ENCODE results near the gene ZNF575.

ZNF575 gene

GRCh38 chr19:43527860-43528622 lies 4.9 kb upstream of the ZNF575 start:
- no peak for TF ChIP-seq EGR1 (IDR thresholded peaks at IDR 0.05)
- no peak for TF ChIP-seq TCF12 (IDR thresholded peaks at IDR 0.05; ENCODE audit: low read depth)
- TF ChIP-seq NFIC (IDR thresholded peaks at IDR 0.05) = no peak
- no peak for TF ChIP-seq TEAD4 (IDR thresholded peaks at IDR 0.05)
- TF ChIP-seq USF1 (IDR thresholded peaks at IDR 0.05) = no peak
- no peak for TF ChIP-seq FOXM1 (IDR thresholded peaks at IDR 0.05; ENCODE audit: borderline replicate concordance, low read depth)
- TF ChIP-seq CREB1 (IDR thresholded peaks at IDR 0.05; ENCODE audit: low read depth) = no peak
- TF ChIP-seq, protein P1, sequence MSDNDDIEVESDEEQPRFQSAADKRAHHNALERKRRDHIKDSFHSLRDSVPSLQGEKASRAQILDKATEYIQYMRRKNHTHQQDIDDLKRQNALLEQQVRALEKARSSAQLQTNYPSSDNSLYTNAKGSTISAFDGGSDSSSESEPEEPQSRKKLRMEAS (IDR thresholded peaks at IDR 0.05) = no peak
- no peak for TF ChIP-seq CEBPB (IDR thresholded peaks at IDR 0.05)
- no peak for TF ChIP-seq ZBTB7A (IDR thresholded peaks at IDR 0.05; ENCODE audit: low read depth)
- TF ChIP-seq REST (IDR thresholded peaks at IDR 0.05; ENCODE audit: low read depth) = no peak
- no peak for TF ChIP-seq YY1 (IDR thresholded peaks at IDR 0.05; ENCODE audit: low read depth)

DNA sequence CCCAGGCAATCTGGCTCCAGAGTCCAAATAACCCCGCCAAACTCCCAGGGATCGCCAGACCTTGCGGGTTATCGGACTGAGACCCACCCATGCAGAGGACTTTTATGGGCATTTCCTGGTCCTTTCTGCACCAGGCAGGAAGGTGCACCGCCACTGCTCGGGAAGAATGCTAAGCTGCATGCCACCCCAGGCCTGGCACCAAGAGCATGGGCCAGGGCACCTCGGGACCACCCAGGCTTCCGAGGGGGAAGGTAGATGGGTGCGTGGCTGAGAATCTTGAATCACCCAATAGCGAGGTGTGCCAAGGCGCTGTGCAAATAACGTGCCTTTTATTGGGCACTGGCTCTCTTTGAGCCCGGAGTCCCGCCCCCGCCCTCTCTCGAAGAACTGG lies 422 bp upstream of the ZNF575 start:
- TF ChIP-seq TEAD4 (IDR thresholded peaks at IDR 0.05) (peak; percentile 32), REST (IDR thresholded peaks at IDR 0.05; ENCODE audit: low read depth) (no peak), NFIC (IDR thresholded peaks at IDR 0.05) (no peak), TAF1 (IDR thresholded peaks at IDR 0.05; ENCODE audit: low read depth) (no peak)
- TF ChIP-seq, protein P1 (IDR thresholded peaks at IDR 0.05) = no peak; the same call in 1 of the 2 replicates

GRCh38 chr19:43533546-43534304 lies 737 bp downstream of the ZNF575 start:
- no peak for TF ChIP-seq RAD21 (IDR thresholded peaks at IDR 0.05; ENCODE audit: low read depth)
- TF ChIP-seq ZBTB7A (IDR thresholded peaks at IDR 0.05; ENCODE audit: low read depth) = no peak
- 0 out of 2 replicates have a peak, but pooled peaks have one; percentile 40 for TF ChIP-seq CEBPB (IDR thresholded peaks at IDR 0.05)
- TF ChIP-seq EP300 (IDR thresholded peaks at IDR 0.05; ENCODE audit: borderline replicate concordance) = no peak
- TF ChIP-seq, protein P1 (IDR thresholded peaks at IDR 0.05) = no peak

- TF ChIP-seq EP300 (IDR thresholded peaks at IDR 0.05; ENCODE audit: borderline replicate concordance) = no peak
- no peak for TF ChIP-seq NFIC (IDR thresholded peaks at IDR 0.05)
- TF ChIP-seq REST (IDR thresholded peaks at IDR 0.05; ENCODE audit: low read depth) = no peak
- TF ChIP-seq TCF12 (IDR thresholded peaks at IDR 0.05; ENCODE audit: low read depth) = no peak
- no peak for TF ChIP-seq CREB1 (IDR thresholded peaks at IDR 0.05; ENCODE audit: low read depth)
- TF ChIP-seq TAF1 (IDR thresholded peaks at IDR 0.05; ENCODE audit: low read depth) = no peak
- TF ChIP-seq YY1 (IDR thresholded peaks at IDR 0.05; ENCODE audit: low read depth) = no peak
- no peak for TF ChIP-seq TEAD4 (IDR thresholded peaks at IDR 0.05)
These were observed 1.4 kb downstream of the ZNF575 start for GRCh38 chr19:43534305-43534815.
